ENCODE results near the gene SEC61B.
A peak's percentile ranks its signal among the peaks of the same experiment; 100 is the strongest.

SEC61B gene

DNA sequence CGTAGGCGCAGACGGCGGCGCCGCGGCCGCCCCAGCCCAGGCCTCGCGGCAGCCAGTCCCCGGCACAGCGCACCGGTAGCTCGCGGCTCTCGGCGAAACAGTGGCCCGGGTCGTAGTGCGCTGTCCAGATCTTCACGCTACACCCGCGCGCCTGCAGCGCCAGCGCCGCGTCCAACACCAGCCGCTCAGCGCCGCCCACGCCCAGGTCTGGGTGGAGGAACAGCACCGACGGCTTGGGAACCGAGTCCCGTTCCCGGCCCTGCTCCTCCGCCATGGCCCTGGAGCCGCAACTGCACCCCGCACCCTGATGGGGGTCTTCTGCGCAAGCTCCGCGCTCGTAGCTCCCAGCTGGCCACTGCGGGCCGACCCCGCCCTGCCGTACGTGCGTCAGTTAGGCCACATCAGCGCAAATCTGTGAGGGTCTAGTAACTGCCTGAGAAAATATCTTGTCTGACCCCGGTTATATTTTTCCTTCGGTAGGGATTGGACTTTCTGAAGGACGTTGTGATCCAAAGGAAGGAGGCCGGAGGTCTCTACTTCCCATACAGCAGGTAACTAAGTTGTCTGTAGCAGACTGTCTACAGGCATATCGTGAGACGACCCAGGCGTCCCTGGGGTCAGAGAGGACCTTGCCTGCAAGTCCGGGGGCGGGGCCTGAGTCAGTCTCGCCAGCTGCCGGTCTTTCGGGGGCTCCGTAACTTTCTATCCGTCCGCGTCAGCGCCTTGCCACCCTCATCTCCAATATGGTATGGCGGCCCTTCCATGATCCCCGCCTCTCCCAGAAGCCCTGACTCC, at the start of gene SEC61B, which contains the start of gene ALG2:
TSS of gene SEC61B (plus strand) at position 662 of the 795 bp plus-strand sequence. CDS start at position 744, 82 bp downstream.
TSS of gene ALG2 (minus strand) at position 322 of the 795 bp plus-strand sequence. CDS start at position 274, 48 bp downstream.
- DNase-seq: peak; percentile 93

DNA sequence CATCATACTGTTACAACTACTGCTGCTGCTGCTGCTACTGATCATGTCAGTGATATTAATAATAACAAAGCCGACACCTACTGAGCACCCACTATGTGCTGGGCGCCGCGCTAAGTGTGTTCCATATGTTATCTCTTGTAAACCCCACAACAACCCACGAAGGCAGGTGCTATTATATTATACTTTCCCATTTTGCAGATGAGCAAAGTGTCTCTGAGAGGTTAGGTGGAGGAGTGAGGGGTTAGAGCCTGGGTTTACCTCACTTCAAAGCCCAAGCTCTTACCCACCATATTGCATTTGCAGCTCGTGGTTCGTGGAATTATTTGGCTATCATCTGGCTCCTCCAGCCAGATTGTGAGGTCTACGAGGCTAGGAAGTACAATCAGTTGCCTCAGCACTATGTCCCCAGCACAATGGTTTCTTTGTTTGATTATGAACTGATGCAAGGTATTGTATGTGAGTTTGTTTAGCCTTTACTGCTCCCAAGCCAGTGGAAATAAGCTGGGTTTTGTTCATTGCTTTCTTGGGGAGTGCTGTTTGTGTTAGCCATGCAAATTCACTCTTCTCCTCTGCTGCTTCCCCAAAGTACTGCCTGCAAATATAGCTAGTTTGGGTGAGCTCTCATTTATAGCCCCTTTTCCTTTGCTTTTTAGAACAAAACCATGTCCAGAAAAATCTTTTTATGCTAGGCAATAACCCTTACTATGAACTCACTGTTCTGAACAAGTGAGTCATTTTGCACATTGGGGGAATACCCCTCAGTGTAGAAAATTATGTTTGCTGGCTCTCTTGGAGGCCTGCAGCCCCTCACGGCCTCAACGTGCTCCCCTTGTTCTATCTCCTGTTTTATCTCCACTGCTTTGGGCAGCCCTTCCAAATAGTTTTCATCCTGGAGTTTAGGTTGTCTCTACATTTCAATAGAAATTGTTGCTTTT, 48.2 kb upstream of the SEC61B start:
- no peak for DNase-seq

DNA sequence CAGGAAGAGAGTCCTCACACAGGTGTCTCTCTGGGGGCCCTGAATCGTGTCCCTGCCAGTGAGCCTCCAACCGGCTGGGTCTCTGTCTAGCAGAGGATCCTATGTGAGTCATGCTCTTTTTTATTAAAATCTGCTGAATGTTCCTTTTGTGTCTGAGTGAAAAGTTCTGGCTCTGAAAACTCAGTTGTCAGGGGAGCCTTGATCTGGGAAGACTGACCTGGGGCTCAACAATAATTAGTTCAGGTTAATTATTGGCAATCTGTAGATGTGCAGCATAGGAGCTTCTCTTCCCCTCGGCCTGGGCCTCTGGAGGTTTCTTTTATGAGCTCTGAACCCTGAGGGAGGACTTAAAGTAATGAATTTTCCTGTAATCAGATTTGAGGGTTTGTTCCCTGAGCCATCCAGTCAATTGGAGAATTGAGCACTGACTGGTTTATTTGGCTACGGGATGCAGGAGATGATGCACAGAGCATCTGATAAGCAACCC, 45.5 kb upstream of the SEC61B start:
- no peak for DNase-seq

DNA sequence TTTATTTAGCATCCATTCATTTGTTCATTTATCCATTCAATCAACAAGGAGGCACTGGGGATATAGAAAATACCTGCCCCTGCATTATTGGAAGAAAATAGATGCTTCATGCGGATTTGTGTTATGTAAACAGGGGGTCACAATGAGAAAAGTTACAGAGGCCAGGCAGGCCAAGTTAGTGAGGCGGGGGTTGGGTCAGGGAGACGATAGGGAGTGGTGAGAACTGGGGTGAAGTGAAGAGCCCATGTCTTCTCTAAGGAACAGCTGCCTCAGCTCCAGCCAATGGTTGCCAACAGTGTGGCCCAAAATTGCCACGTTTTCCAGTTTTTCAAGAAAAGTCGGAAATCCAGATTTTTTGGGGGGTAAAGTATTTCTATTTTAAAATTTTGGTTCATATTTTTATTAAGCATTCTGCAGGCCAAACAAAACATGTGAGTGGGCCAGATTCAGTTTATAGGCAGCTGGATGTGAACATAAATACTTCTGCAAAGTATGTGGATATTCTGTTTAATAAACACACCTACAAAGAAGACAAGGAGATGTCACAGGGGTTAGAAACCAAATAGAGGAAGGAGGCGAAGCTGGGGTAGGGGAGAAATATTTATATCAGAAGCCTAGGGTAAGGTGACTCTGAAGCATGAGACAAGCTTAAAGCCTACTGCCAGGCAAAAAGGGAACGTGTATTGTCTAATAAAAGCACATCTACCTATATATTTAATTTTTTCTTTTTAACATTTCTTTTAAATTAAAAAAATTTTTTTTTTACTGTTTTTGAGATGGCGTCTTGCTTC, 44.3 kb upstream of the SEC61B start:
- DNase-seq: no peak

DNA sequence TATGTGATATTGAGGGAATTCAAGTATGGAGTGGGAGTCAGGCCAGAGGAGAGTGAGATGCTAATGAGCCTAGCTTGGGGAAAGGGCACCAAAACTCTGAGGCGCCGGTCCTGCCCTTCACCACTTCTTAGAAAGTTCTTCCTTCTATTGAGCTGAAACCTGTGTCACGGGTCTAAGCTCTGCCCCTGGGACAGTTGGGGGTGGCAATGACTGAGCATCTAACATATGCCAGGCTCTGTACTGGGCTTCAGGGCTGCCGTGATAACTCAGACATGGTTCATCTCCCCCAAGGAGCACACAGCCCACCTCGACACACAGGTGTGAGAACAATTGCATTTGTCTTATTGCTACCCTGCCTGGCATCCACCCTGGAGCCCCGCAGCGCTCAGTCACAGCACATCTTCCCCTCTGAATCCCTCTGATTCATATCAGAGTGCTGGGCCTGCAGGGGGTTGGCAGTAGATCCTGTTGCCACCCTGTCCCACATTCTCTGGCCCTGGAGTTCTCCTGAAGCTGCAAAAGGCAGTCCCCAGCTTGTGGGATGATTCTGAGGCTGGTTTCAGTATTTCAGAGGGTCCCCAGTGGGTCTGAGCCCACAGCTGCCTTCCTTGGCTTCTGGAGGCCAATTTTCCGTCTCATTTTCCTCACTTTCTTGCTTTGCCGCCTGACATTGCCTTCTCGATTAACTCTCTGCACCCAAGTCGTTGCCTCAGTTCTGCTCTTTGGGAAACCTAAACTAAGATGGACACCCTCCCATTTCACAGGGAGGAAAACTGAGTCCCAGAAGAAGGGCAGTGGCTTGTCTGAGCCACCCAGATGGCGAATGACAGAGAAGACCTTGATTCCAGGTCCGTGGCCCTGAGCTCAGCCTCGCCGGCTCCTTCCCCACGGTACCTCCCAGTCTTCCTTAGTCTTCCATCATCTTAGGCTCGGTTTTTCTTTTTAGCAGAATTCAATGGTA, 42.9 kb upstream of the SEC61B start:
- DNase-seq: no peak

DNA sequence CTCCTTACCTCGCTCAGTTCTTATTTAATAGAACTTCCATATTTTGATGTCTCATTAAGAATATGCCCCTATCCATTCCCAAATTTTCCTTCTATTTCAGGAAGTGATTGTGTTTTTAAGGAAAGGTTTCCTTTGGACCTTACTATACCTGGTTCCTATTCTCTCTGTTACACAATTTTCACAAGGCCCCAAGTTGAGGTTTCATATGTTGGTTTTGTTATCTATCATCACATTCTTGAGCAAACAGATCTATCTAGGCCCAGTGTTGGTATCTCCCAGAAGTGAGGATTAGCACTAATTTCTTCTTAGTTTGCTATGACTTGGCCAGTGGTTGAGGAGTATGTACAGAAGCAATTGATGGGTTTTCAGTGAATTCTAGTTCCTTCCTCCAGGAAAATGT, 41.9 kb upstream of the SEC61B start:
- DNase-seq: peak; percentile 14

DNA sequence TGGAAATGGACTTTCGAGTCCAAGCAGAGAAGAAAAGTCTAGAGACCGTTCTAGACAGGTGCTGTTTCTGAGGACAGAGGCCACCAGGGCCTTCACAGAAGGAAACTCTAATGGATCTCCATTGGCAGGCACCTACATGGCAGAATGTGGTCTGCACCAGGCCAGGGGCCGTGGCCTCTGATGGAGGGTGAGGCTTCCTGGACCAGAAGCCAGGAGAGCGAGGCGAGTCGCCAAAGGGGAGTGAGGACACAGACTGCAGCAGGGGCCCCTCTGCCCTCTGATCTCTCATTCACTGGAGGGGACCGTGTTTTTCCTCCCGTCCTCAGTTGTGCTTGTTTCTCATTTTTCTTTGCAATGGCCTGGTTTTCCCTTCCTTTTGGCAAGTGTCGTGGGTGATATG, 41.4 kb upstream of the SEC61B start:
- DNase-seq: no peak

DNA sequence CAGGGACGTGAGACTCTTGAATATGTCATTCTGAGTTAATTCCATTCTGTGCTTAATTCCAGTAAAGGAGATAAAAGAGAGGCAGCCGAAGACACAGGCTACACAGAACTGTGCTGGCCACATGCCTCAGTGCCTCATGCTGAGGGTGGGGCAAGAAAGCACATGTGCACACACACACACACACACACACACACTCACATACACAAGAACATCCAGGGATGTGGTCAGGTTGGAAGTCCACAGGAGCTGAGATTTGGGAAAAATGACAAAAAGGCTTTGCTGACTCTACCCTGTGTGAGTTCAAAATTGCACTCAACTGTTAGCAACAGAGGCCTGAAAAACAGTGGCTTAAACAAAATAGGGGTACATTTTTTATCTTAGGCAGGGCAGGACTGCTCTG, 40.9 kb upstream of the SEC61B start:
- no peak for DNase-seq

DNA sequence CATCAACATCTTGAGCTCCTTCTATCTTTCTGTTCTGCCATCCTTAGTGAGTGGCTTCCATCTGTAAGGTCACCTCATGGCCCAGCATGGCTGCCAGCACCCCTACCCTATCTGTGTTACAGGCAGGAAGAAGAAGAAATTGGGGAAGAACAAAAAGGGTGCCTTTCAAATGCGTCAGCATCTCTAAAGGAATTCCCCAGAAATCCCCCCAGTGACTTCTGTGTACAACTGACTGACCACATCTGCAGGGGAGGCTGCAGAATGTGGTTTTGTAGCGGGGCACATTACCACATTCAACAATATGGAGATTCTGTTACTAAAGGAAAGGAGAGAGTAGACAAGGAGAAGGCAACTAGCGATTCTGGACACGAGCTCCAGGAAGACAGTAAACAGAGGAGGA, 40.5 kb upstream of the SEC61B start:
- DNase-seq: no peak

DNA sequence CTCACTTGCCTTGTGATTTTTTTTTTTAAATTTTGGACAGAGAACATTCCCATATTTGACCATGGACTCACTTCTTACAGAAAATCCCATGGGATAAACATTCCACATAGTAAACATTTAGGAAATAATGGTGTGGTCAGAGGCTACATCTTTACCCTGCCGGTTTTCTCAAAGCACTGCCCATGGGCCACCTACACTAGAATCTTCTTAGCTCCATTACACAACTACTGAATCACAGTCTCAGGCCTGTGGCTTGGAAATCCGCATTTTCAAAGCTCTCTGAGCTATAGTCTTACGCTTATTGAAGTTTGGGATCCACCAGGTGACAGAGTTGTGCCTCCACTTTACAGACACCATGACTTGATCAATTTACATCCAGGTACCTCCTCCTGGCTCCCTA, 39.7 kb upstream of the SEC61B start:
- no peak for DNase-seq

DNA sequence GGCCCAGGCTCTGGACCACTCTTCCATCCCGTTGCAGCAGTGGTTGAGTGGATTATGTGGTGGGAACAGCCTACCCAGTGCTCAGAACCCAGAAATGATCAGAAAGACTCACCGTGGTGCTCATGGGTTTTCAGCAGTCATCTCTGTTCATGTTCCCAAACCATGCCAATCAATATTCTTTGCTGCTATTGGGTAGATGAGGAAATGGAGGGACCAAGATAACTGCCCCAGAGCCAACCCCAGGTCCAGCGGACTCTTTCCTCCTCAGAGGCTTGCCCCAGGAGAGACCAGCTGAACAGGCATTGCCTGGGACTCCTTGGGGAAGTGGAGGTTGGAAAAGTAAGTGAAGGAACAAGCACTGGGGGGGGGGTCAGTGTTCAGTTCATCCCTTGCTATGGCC, 38.5 kb upstream of the SEC61B start:
- DNase-seq: no peak

DNA sequence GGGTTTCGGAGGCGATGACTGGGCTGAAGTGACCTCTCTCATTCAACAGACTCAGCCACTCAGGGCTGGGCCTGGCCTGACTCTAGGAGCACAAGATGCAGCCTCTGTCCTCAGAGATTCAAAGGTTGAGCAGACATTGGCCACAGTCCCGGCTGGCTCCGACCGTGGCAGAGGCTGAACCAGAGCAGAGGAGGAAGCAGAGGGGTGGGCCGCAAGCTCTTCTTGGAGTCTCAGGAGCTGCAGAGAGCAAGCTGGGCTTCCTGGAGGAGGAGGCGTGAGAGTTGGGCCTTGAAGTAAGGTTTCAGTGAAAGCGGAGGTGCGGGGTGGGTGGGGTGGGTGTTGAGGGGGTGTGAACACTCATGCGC, 38.0 kb upstream of the SEC61B start:
- no peak for DNase-seq

DNA sequence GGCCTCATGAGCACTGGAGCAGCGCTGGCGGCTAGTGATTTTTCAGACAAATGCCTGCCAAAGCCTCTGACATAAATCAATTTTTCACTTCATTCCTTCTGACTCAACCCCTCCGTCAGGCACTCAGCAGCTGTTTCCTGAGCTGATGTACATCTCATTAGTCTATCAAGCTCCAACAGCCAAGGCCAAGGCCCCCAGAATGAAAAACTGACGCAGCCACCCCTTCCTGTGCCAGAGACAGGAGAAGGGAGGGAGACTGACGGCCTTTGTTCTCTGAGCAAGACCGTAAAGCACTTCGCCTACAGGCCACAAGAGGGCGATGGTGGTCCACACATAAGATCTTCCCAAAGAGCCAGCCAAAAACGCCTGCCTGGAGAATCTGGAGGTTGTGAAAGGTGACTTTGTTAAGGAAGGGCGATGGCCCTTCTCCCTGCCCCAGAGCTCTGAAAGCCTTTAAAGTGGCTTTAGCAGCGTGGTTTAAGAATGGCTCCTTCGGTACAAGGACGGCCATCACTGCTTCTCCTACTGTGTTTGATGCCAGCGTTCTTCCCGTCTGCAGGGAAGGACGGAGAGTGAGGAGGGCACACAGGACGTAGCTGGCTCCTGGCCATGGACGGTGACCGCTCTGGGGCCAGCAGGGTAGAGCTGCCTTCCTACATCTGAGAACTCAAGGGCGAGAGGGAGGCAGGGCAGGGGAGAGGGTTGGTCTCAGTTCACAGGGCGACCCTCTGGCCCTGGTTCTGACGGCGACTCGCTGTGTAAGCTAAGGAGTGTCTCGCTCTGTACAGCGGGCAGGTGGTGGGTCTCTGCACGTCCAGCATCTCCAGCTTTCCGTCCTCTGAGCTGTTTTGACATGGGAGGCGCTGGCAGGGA, 37.4 kb upstream of the SEC61B start:
- peak; percentile 80 for DNase-seq

DNA sequence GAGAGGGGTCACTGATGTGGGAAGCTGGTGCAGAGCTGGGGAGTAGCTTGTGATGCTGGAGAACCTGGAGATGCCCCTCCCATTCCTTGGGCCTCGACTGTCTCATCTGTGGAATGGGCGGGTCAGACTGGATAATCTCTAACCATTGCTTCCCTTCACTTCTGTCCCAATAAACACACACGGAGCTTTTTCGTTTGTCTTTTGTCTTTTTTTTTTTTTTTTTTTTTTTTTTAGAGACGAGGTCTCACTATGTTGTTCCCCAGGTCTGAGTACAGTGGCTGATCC, 36.8 kb upstream of the SEC61B start:
- DNase-seq: no peak

DNA sequence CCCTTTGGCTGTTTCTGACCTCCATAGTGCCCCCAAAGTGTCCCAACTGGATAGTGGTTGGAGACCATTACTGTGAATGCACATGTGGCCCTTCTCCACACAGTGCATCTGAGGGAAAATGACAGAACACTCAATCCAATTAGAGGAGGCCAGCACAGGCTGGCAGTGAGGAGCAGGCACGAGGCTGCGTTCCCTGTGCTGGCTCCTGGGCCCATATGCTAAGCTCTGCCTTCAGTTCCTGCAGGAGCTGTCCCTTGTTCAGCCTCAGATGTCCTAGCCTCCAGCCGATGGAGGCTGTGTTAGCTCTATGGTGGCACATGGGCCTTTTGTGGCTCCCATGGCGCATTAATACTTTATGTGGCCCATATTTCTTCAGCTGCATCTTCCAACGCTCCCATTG, 36.1 kb upstream of the SEC61B start:
- no peak for DNase-seq

DNA sequence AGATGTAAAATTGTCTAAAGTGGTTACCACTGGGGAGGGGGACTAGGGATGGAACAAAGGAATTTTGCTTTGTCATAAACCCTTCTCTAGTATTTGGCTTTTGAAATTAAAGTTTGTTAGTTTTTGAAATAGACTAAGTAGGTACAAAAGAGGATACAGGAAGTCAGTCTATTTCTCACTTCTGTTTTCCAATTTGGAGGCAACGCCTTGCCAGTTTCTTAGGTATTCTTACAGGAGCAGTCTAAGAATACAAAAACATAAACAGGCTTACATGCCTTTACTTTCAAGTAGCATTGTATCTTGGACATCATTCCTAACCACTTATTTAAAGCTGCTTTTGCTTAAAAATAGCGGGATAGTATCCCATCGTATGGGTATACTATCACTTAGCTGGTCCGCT, 34.8 kb upstream of the SEC61B start:
- no peak for DNase-seq

DNA sequence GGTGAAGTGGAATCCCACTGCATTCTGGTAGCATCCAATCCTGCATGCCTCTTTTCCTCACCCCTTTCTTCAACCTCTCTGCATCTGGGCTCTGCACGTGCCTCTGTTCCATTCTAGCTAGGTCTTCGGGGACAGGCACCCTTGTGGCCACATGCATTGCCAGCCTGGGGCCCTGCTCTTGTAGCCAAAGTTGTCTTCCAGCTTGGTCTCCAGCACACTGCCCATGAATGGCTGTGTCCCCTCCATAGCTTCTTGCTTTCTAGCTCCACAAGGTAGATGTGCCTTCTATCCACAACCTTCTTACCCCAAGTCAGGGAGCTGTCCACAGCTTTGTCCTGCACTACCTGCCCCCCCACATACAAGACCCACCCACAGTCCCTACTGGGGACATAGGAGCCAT, 32.9 kb upstream of the SEC61B start:
- DNase-seq: no peak

DNA sequence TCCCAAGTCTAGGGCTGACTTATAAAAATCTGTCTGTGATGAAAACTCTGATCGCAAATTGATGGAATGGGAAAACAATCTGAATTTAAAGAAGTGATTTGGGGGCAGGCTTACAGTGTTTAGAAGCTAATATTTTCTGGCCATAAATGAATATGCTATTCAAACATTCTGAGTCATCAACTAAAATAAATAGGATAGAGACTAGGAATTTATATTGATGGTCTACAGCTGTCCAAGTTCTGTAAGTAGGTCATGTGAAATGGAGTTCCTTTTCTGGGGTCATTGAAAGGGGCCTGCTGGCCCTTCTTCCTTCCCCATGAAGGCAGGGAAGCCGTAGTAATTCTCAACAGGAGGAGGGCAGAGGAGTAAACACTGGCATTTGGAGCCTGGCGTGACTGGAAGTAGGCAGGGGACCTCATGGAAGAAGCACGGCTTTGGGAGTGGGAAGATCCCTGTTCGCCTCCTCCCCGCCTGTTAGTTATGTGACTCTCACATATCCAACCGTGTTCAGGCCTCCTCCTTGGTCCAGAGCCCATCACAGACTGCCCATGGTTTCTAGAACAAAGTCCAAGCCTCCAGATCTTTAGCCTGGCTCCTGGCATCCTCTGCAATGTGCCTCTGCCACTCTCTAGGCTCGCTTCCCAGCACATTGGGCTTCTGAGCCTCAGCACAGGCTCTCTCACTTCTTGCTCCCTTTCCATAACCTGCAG, 32.0 kb upstream of the SEC61B start:
- DNase-seq: no peak

DNA sequence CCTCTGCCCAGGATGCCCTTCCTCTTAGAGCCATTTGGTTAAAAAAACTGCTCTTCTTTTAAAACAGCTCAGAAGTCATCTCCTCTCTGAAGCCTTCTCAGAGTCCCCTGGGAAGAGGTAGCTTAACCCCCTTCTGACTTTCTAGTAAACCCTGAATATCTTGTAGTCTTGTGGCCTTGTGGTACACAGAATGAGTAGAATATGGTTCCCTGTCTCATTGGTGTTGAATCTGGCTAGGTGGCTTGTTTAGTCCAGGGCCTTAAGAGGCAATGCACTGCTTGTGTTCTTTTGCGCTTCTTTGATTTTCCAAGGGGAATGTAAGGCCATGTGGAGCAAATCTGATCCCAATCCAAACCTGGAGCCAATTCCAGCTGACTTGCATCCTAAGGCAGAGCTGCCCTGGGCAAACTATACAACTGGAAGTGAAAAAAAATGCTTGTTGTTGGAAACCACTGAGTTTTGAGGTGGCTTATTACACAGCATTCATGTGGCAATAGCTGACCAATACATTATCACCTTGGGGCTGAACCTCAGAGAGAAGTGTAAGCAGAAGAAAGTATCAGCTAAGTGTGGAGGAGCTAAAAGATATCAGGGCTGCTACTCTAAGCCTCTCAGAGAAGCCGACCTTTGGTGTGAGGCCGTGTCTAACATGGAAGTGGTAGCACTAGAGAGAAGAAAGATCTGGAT, 31.3 kb upstream of the SEC61B start:
- no peak for DNase-seq
